GM12878 (cell line): ENCODE results near the gene OR2F2. TPM values are rescaled to one million over a fixed set of nuclear protein-coding genes. Genes with fewer than 3 reads are reported as not detected.

Experiments used
- EZH2 ChIP-seq: IDR thresholded peaks from 2 replicates; pipeline ENCODE4 v1.6.1; 2012; ENCODE audit warnings: low read depth, mild to moderate bottlenecking, control low read depth, inconsistent platforms, low read length, borderline replicate concordance; ENCODE audit not compliant: control insufficient read depth
- IKZF1 ChIP-seq: fragments of 450-650 bp; conservative IDR thresholded peaks from 2 replicates; pipeline ENCODE4 v1.6.1; 2017; ENCODE audit warnings: antibody characterized with exemption, mild to moderate bottlenecking
- JUND ChIP-seq: IDR thresholded peaks from 2 replicates; pipeline ENCODE4 v1.6.1; 2012; ENCODE audit warnings: low read depth, mild to moderate bottlenecking, low read length, improper control_type of control experiment, moderate library complexity
- TAF1 ChIP-seq: IDR thresholded peaks from 2 replicates; pipeline ENCODE4 v1.6.1; 2011; ENCODE audit warnings: mild to moderate bottlenecking, low read depth, low read length, borderline replicate concordance
- polyA plus RNA-seq, 11 experiments: library from polyadenylated mRNA; depleted of rRNA in 4 of 11; unstranded in 6 of 11; stranded (reverse) in 5 of 11; fragments of >200 nt; fragmentation: Nextera tagmentation in 4 of 11; fragmentation: Illumina TruSeq in 1 of 11; extraction: Ambion mirVana in 4 of 11; extraction: Trizol in 1 of 11; gene quantifications; 1 replicate in 1 of 11; 2 replicates in 10 of 11; pipeline versions ENCODE4 v1.2.1 to v1.2.3, GENCODE V29; 2011 to 2016; ENCODE audit warnings: inconsistent platforms in 2 of 11, missing spikeins in 2 of 11, low read depth in 1 of 11
- total RNA-seq, 4 experiments: library from RNA; depleted of rRNA in 3 of 4; stranded (reverse); fragments of >200 nt in 3 of 4; fragmentation: Illumina TruSeq in 1 of 4; extraction: Trizol in 1 of 4; gene quantifications; 2 replicates each; pipeline versions ENCODE4 v1.2.1 to v1.2.3, GENCODE V29; 2013 to 2021
- TF ChIP-seq, protein P1 (sequence below): fragments of 450-650 bp; formaldehyde crosslinking; IDR thresholded peaks from 2 replicates; pipeline ENCODE4 v1.4.0; 2020; ENCODE audit warnings: mild to moderate bottlenecking, moderate library complexity
- TF ChIP-seq, protein P2 (sequence below): IDR thresholded peaks from 2 replicates; pipeline ENCODE4 v1.6.1; 2012; ENCODE audit warnings: mild to moderate bottlenecking, low read depth, low read length
- TF ChIP-seq, protein P3 (sequence below): IDR thresholded peaks from 2 replicates; pipeline ENCODE4 v1.6.1; 2011; ENCODE audit warnings: low read depth, mild to moderate bottlenecking, low read length, moderate library complexity, borderline replicate concordance; ENCODE audit errors: extremely low read depth

The OR2F2 gene
- total and polyA plus RNA-seq, 10 of the 15 experiments (the other 5 are each of a cell fraction or from before 2014, with no cell fraction given): not detected

- TF ChIP-seq, protein P1, sequence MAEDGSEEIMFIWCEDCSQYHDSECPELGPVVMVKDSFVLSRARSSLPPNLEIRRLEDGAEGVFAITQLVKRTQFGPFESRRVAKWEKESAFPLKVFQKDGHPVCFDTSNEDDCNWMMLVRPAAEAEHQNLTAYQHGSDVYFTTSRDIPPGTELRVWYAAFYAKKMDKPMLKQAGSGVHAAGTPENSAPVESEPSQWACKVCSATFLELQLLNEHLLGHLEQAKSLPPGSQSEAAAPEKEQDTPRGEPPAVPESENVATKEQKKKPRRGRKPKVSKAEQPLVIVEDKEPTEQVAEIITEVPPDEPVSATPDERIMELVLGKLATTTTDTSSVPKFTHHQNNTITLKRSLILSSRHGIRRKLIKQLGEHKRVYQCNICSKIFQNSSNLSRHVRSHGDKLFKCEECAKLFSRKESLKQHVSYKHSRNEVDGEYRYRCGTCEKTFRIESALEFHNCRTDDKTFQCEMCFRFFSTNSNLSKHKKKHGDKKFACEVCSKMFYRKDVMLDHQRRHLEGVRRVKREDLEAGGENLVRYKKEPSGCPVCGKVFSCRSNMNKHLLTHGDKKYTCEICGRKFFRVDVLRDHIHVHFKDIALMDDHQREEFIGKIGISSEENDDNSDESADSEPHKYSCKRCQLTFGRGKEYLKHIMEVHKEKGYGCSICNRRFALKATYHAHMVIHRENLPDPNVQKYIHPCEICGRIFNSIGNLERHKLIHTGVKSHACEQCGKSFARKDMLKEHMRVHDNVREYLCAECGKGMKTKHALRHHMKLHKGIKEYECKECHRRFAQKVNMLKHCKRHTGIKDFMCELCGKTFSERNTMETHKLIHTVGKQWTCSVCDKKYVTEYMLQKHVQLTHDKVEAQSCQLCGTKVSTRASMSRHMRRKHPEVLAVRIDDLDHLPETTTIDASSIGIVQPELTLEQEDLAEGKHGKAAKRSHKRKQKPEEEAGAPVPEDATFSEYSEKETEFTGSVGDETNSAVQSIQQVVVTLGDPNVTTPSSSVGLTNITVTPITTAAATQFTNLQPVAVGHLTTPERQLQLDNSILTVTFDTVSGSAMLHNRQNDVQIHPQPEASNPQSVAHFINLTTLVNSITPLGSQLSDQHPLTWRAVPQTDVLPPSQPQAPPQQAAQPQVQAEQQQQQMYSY (CRISPR knock-in tag): no peak
- TF ChIP-seq IKZF1: no peak
- TF ChIP-seq, protein P2, sequence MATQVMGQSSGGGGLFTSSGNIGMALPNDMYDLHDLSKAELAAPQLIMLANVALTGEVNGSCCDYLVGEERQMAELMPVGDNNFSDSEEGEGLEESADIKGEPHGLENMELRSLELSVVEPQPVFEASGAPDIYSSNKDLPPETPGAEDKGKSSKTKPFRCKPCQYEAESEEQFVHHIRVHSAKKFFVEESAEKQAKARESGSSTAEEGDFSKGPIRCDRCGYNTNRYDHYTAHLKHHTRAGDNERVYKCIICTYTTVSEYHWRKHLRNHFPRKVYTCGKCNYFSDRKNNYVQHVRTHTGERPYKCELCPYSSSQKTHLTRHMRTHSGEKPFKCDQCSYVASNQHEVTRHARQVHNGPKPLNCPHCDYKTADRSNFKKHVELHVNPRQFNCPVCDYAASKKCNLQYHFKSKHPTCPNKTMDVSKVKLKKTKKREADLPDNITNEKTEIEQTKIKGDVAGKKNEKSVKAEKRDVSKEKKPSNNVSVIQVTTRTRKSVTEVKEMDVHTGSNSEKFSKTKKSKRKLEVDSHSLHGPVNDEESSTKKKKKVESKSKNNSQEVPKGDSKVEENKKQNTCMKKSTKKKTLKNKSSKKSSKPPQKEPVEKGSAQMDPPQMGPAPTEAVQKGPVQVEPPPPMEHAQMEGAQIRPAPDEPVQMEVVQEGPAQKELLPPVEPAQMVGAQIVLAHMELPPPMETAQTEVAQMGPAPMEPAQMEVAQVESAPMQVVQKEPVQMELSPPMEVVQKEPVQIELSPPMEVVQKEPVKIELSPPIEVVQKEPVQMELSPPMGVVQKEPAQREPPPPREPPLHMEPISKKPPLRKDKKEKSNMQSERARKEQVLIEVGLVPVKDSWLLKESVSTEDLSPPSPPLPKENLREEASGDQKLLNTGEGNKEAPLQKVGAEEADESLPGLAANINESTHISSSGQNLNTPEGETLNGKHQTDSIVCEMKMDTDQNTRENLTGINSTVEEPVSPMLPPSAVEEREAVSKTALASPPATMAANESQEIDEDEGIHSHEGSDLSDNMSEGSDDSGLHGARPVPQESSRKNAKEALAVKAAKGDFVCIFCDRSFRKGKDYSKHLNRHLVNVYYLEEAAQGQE: no peak
- no peak for TF ChIP-seq EZH2
- no peak for TF ChIP-seq TAF1
- TF ChIP-seq JUND: no peak
- TF ChIP-seq, protein P3, sequence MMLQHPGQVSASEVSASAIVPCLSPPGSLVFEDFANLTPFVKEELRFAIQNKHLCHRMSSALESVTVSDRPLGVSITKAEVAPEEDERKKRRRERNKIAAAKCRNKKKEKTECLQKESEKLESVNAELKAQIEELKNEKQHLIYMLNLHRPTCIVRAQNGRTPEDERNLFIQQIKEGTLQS: no peak
Measured at GRCh38 chr7:143934526-143935325, at the start of gene OR2F2 (continued).
